OCI-LY1 (cell line): ENCODE results near the gene P2RY6.
"Not testable (repeated sequence)": the region's sequence is repeated elsewhere in the genome, so short reads cannot be mapped to it uniquely, and the experiment has no call there.

Experiments used
- H2AFZ ChIP-seq: fragments of 200-600 bp; sonication (generic), shearing (Covaris generic); 2 replicates; pipeline ENCODE4 v1.6.0; 2014; ENCODE audit warnings: antibody characterized with exemption, mild to moderate bottlenecking, low read length
- H3F3A ChIP-seq: fragments of 200-600 bp; sonication (generic), shearing (Covaris generic); 2 replicates; pipeline ENCODE4 v1.6.0; 2014; ENCODE audit warnings: mild to moderate bottlenecking, antibody characterized with exemption, low read length, moderate library complexity; ENCODE audit not compliant: insufficient read depth
- H3K27ac ChIP-seq: fragments of 200-600 bp; sonication (generic); 2 replicates; pipeline ENCODE4 v1.5.1; 2014; ENCODE audit warnings: low read length, mixed run types, mild to moderate bottlenecking, low read depth; ENCODE audit not compliant: poor library complexity, severe bottlenecking
- H3K27me3 ChIP-seq: fragments of 200-600 bp; sonication (generic); 2 replicates; pipeline ENCODE4 v1.6.0; 2014; ENCODE audit warnings: antibody characterized with exemption, mild to moderate bottlenecking, low read length, moderate library complexity; ENCODE audit not compliant: insufficient read depth
- H3K36me3 ChIP-seq: fragments of 200-600 bp; sonication (generic); 2 replicates; pipeline ENCODE4 v1.6.1; 2014; ENCODE audit warnings: mild to moderate bottlenecking, antibody characterized with exemption, low read length, moderate library complexity, mixed read lengths; ENCODE audit not compliant: insufficient read depth
- H3K4me1 ChIP-seq: fragments of 200-600 bp; sonication (generic); 2 replicates; pipeline ENCODE4 v1.5.1; 2014; ENCODE audit warnings: mild to moderate bottlenecking, low read length, moderate library complexity; ENCODE audit not compliant: insufficient read depth, severe bottlenecking
- H3K4me2 ChIP-seq: fragments of 200-600 bp; sonication (generic), shearing (Covaris generic); 2 replicates; pipeline ENCODE4 v1.6.1; 2014; ENCODE audit warnings: low read length
- H3K4me3 ChIP-seq: fragments of 200-600 bp; sonication (generic); 2 replicates; pipeline ENCODE4 v1.5.1; 2014; ENCODE audit warnings: low read length, low read depth, mild to moderate bottlenecking, mixed read lengths; ENCODE audit not compliant: poor library complexity, severe bottlenecking
- H3K79me2 ChIP-seq: fragments of 200-600 bp; shearing (Covaris generic); 2 replicates; pipeline ENCODE4 v1.6.1; 2016; ENCODE audit warnings: mixed run types, low read length, mixed read lengths; ENCODE audit not compliant: insufficient read depth
- H3K9ac ChIP-seq: fragments of 200-600 bp; sonication (generic), shearing (Covaris generic); 2 replicates; pipeline ENCODE4 v1.6.1; 2014; ENCODE audit warnings: mild to moderate bottlenecking, low read length, mixed read lengths
- H3K9me2 ChIP-seq: fragments of 200-600 bp; sonication (generic), shearing (Covaris generic); 2 replicates; pipeline ENCODE4 v1.6.1; 2014; ENCODE audit warnings: low read depth, mild to moderate bottlenecking, low read length, mixed read lengths
- H3K9me3 ChIP-seq: fragments of 200-600 bp; shearing (Covaris generic); 2 replicates; pipeline ENCODE4 v1.6.1; 2014; ENCODE audit warnings: low read length, mixed read lengths
- H4K20me1 ChIP-seq: fragments of 200-600 bp; sonication (generic), shearing (Covaris generic); 2 replicates; pipeline ENCODE4 v1.6.0; 2016; ENCODE audit warnings: mild to moderate bottlenecking, low read length; ENCODE audit not compliant: insufficient read depth
- EZH2 ChIP-seq: fragments of 200-600 bp; sonication (generic), shearing (Covaris generic); IDR thresholded peaks from 2 replicates; pipeline ENCODE4 v1.8.0; 2017; ENCODE audit warnings: borderline replicate concordance, mixed run types, mild to moderate bottlenecking, antibody characterized with exemption, low read length, moderate library complexity, mixed read lengths
- TF ChIP-seq, protein P1 (sequence below): fragments of 200-600 bp; sonication (generic), shearing (Covaris generic); IDR thresholded peaks from 2 replicates; pipeline ENCODE4 v1.5.1; 2017; ENCODE audit warnings: mild to moderate bottlenecking, antibody characterized with exemption, low read length, moderate library complexity, mixed read lengths

P2RY6 gene

DNA sequence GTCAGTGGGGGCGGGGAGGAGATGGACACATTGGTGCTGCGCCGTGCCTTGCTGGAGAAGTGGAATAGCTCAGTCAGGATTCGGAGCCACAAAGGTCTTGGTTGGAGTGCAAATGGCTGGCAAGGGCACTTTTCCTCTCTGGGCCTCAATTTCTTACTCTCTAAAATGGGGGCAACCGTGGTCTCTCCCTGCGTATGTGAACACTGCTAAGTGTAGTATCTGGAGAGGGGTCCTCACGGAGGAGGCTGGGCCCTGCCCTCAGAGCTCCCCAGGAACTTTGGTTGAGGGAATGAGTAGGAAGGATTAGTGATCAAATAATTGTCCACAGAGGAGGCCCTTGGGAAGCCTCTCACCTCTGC is 521 bp downstream of the P2RY6 start:
- Histone ChIP-seq H3K9me3 (no peaks in the 10 kb centered on the region), H3F3A (no peaks in the 10 kb centered on the region), H3K4me2 (no peak overlapping the region), H3K4me1 (no peaks in the 10 kb centered on the region), H3K9ac (no peak overlapping the region), H3K27ac (no peak overlapping the region), H3K27me3 (no peaks in the 10 kb centered on the region; the same call in none of the 2 replicates), H4K20me1 (no peaks in the 10 kb centered on the region), H3K4me3 (no peak overlapping the region), H2AFZ (no peak overlapping the region), H3K79me2 (no peaks in the 10 kb centered on the region), H3K36me3 (no peaks in the 10 kb centered on the region), H3K9me2 (no peaks in the 10 kb centered on the region)
- TF ChIP-seq, protein P1, sequence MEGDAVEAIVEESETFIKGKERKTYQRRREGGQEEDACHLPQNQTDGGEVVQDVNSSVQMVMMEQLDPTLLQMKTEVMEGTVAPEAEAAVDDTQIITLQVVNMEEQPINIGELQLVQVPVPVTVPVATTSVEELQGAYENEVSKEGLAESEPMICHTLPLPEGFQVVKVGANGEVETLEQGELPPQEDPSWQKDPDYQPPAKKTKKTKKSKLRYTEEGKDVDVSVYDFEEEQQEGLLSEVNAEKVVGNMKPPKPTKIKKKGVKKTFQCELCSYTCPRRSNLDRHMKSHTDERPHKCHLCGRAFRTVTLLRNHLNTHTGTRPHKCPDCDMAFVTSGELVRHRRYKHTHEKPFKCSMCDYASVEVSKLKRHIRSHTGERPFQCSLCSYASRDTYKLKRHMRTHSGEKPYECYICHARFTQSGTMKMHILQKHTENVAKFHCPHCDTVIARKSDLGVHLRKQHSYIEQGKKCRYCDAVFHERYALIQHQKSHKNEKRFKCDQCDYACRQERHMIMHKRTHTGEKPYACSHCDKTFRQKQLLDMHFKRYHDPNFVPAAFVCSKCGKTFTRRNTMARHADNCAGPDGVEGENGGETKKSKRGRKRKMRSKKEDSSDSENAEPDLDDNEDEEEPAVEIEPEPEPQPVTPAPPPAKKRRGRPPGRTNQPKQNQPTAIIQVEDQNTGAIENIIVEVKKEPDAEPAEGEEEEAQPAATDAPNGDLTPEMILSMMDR, result no peak

DNA sequence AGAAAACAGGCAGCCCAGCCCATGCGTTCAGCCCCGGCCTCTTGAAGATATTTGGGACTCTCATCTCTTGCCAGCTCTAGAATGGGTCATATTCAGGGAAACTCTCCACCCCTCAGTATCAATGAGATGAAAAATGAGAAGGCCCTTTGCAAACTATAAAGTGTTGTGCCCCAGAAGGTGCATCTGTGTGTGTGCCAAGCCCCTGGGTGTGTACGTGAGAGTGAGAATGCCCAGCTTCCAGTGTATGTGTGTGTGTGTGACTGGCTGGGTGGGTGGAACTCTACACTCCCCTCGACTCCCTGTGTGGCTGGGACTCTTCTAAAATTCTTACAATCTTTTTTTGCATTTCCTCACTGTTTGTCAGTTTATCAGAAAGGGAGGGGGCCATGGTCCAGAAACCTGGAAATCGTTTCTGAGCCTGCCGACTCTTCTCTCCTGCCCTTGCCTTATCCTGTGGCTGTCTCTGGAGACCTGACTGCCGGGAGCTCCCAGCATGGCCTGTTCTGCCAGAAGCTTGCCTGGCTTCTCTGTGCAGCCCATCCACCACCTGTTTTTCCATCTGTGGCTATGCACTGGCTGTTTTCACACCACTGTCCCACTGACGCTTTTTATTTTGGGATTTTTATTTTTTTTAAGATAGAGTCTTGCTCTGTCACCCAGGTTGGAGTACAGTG is 1.2 kb downstream of the P2RY6 start:
- Histone ChIP-seq H3K4me1 (no peaks in the 10 kb centered on the region), H3F3A (no peaks in the 10 kb centered on the region), H3K27me3 (no peaks in the 10 kb centered on the region; the same call in none of the 2 replicates), H3K9me3 (no peaks in the 10 kb centered on the region), H3K27ac (no peak overlapping the region), H2AFZ (no peak overlapping the region), H3K9me2 (no peaks in the 10 kb centered on the region), H3K4me2 (no peak overlapping the region), H3K36me3 (no peaks in the 10 kb centered on the region), H3K4me3 (no peak overlapping the region), H3K79me2 (no peaks in the 10 kb centered on the region), H4K20me1 (no peaks in the 10 kb centered on the region), H3K9ac (no peak overlapping the region)
- TF ChIP-seq, protein P1, result no peak
- no peak for TF ChIP-seq EZH2

DNA sequence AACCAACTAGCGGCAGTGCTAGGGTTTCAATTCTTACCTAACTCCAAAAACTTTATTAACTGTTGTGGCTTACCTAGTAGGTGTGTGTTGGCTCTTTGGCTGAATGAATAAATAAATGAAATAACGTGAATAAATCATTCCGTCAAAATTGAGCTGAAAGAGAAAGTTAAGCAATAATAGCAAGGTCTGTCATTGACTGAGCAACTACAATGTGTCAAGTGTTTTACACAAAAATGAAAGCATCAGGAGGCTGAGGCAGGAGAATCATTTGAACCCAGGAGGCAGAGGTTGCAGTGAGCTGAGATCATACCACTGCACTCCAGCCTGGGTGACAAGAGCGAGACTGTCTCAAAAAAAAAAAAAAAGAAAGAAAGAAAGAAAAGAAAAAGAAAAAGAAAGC is 2.1 kb downstream of the P2RY6 start:
- not testable (repeated sequence) for H3K4me2 ChIP-seq

DNA sequence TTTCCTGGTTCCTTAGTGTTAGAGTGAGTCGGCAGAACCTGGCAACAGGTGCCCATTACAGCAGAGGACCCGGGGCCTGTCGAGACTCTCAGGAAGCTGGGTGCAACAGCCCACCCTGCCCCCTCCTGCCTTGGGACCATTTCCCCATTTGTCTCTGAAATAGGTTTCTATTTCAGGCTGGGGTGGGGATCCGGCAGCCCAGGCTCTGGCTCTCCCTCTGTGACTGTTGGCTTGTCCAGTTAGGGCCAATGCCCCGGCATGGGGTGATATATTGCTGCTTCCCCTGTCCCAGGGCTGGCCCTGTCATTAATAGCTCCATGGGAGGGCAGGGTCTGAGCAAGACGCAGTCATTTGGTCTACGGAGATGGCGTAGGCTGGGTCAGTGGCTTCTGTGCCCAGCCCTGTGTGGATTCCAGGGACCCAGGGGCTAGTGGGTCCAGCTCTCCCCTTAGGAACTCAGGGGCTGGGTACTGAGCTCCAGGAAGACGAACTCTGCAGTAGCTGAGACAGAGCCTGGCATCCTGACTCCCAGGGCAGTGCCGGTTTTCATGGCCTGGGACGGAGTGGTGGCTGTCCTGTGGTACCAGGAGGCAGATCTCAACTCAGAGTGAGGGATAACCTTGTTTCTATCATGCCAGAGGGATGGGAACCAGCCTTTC is 2.7 kb downstream of the P2RY6 start:
- Histone ChIP-seq H4K20me1 (no peaks in the 10 kb centered on the region), H3K27me3 (no peaks in the 10 kb centered on the region; the same call in none of the 2 replicates), H2AFZ (no peak overlapping the region), H3K9ac (no peak overlapping the region), H3F3A (no peaks in the 10 kb centered on the region), H3K79me2 (no peaks in the 10 kb centered on the region), H3K27ac (no peak overlapping the region), H3K4me1 (no peaks in the 10 kb centered on the region), H3K36me3 (no peaks in the 10 kb centered on the region), H3K9me2 (no peaks in the 10 kb centered on the region), H3K9me3 (no peaks in the 10 kb centered on the region), H3K4me3 (no peak overlapping the region), H3K4me2 (no peak overlapping the region)
- no peak for TF ChIP-seq EZH2
- TF ChIP-seq, protein P1, result no peak

More for the DNA sequence above, 2.1 kb downstream of the P2RY6 start:
- not testable (repeated sequence) for H3K9me2 ChIP-seq, H3K9me3 ChIP-seq, H3K9ac ChIP-seq, H3F3A ChIP-seq, H3K4me3 ChIP-seq, H3K27ac ChIP-seq, H3K4me1 ChIP-seq, H3K79me2 ChIP-seq, H3K36me3 ChIP-seq, H3K27me3 ChIP-seq, H4K20me1 ChIP-seq, H2AFZ ChIP-seq
